GM06990 (cell line): ENCODE measurements around the gene RBMS1.

ENCODE experiments used
- DNase-seq: peaks from one replicate; pipeline ENCODE4 v3.0.0-alpha.2; 2011; ENCODE audit not compliant: insufficient read length; ENCODE audit errors: extremely low read depth
- H3K27me3 ChIP-seq: replicated peaks from 2 replicates; pipeline ENCODE4 v1.6.0; 2011; ENCODE audit warnings: low read length; ENCODE audit not compliant: control insufficient read depth, insufficient read depth
- H3K36me3 ChIP-seq: 2 replicates; pipeline ENCODE4 v1.5.1; 2011; ENCODE audit warnings: low read length; ENCODE audit not compliant: control insufficient read depth, insufficient read depth
- H3K4me3 ChIP-seq: replicated peaks from 2 replicates; pipeline ENCODE4 v1.5.1; 2011; ENCODE audit warnings: low read depth, mild to moderate bottlenecking, control low read depth, low read length
- CTCF ChIP-seq: IDR thresholded peaks from 2 replicates; pipeline ENCODE4 v1.5.1; 2011; ENCODE audit warnings: low read length, control low read depth, mild to moderate bottlenecking, inconsistent platforms; ENCODE audit not compliant: insufficient read depth, poor library complexity, severe bottlenecking

The RBMS1 gene

GRCh38 chr2:160408173-160408958 lies 85.2 kb downstream of the RBMS1 start:
- H3K27me3 ChIP-seq = no peaks in the 10 kb centered on the region; the same call in 1 of the 2 replicates
- no peak for DNase-seq
- no peaks in the 10 kb centered on the region for H3K36me3 ChIP-seq
- TF ChIP-seq CTCF = no peak
- H3K4me3 ChIP-seq = no peak overlapping the region

- DNase-seq = peak; percentile 42
- Histone ChIP-seq H3K4me3 (peak overlapping the region; percentile 59), H3K36me3 (no peaks in the 10 kb centered on the region), H3K27me3 (no peaks in the 10 kb centered on the region; the same call in 1 of the 2 replicates)
- TF ChIP-seq CTCF = no peak
These were observed 86.0 kb downstream of the RBMS1 start for GRCh38 chr2:160407393-160408172.

GRCh38 chr2:160406591-160407392 lies 86.8 kb downstream of the RBMS1 start:
- peak; percentile 48 for DNase-seq
- TF ChIP-seq CTCF = no peak

GRCh38 chr2:160405077-160405867 lies 88.3 kb downstream of the RBMS1 start:
- H3K27me3 ChIP-seq = no peaks in the 10 kb centered on the region; the same call in 1 of the 2 replicates
- no peak overlapping the region for H3K4me3 ChIP-seq
- no peak for DNase-seq
- H3K36me3 ChIP-seq = no peaks in the 10 kb centered on the region
- TF ChIP-seq CTCF = no peak

More at GRCh38 chr2:160406591-160407392, 86.8 kb downstream of the RBMS1 start:
- no peaks in the 10 kb centered on the region for H3K36me3 ChIP-seq
- H3K27me3 ChIP-seq = no peaks in the 10 kb centered on the region; the same call in 1 of the 2 replicates
- peak overlapping the region; percentile 59 for H3K4me3 ChIP-seq
